HG02571 (cell line): ENCODE data around the gene TPST2.

Experiments used
- ATAC-seq: cut with Tn5 transposase; IDR thresholded peaks from one replicate; pipeline ENCODE4 v1.9.1; 2021; ENCODE audit warnings: mild to moderate bottlenecking, moderate library complexity; ENCODE audit not compliant: unreplicated experiment

TPST2 gene

GRCh38 chr22:26559961-26560575 is 29.9 kb downstream of the TPST2 start:
- ATAC-seq: no peak

GRCh38 chr22:26558248-26558895 is 31.6 kb downstream of the TPST2 start:
- no peak for ATAC-seq

- no peak for ATAC-seq
Measured at GRCh38 chr22:26556904-26557303, 33.0 kb downstream of the TPST2 start.

GRCh38 chr22:26555478-26555877 is 34.5 kb downstream of the TPST2 start:
- ATAC-seq: no peak

- no peak for ATAC-seq
Measured at GRCh38 chr22:26554956-26555355, 35.0 kb downstream of the TPST2 start.

GRCh38 chr22:26553056-26553752 is 36.7 kb downstream of the TPST2 start:
- no peak for ATAC-seq

- ATAC-seq: no peak
Measured at GRCh38 chr22:26552466-26552865, 37.5 kb downstream of the TPST2 start.

GRCh38 chr22:26551568-26551967 is 38.4 kb downstream of the TPST2 start:
- ATAC-seq: no peak

GRCh38 chr22:26550498-26551033 is 39.4 kb downstream of the TPST2 start:
- no peak for ATAC-seq

GRCh38 chr22:26549902-26550497 is 39.9 kb downstream of the TPST2 start:
- no peak for ATAC-seq

GRCh38 chr22:26548984-26549383 is 40.9 kb downstream of the TPST2 start:
- ATAC-seq: no peak

GRCh38 chr22:26548303-26548702 is 41.6 kb downstream of the TPST2 start:
- ATAC-seq: no peak

- no peak for ATAC-seq
Measured at GRCh38 chr22:26547837-26548236, 42.1 kb downstream of the TPST2 start.

GRCh38 chr22:26547426-26547825 is 42.5 kb downstream of the TPST2 start:
- no peak for ATAC-seq

- ATAC-seq: no peak
Measured at GRCh38 chr22:26546282-26546681, 43.6 kb downstream of the TPST2 start.

- ATAC-seq: no peak
Measured at GRCh38 chr22:26545827-26546226, 44.1 kb downstream of the TPST2 start.

- ATAC-seq: no peak
Measured at GRCh38 chr22:26545385-26545784, 44.5 kb downstream of the TPST2 start.

GRCh38 chr22:26544489-26544888 is 45.4 kb downstream of the TPST2 start:
- ATAC-seq: no peak

GRCh38 chr22:26542831-26543230 is 47.1 kb downstream of the TPST2 start:
- no peak for ATAC-seq

GRCh38 chr22:26541167-26541819 is 48.6 kb downstream of the TPST2 start:
- no peak for ATAC-seq

GRCh38 chr22:26540119-26540518 is 49.8 kb downstream of the TPST2 start:
- ATAC-seq: no peak
